Right renal cortex interstitium (tissue), 3 donors: Measurements from ENCODE around the gene TSHZ2. TPM values are rescaled to one million over a fixed set of nuclear protein-coding genes. Genes with fewer than 3 reads are reported as not detected.
"Not testable (repeated sequence)": the region's sequence is repeated elsewhere in the genome, so short reads cannot be mapped to it uniquely, and the experiment has no call there.

Experiments used
- DNase-seq, 3 donors: peaks; one replicate each; pipeline ENCODE4 v3.0.0-alpha.2; 2013; ENCODE audit warnings: low read depth in 3 of 3, low spot score in 2 of 3
- polyA plus RNA-seq, 3 donors: library from polyadenylated mRNA; unstranded; fragments of 120-200 nt; gene quantifications; one replicate each; pipeline ENCODE4 v1.2.1, GENCODE V29; 2013; ENCODE audit not compliant: insufficient read length in 3 of 3

The TSHZ2 gene
- polyA plus RNA-seq, 3 donors: 10.5 to 15.0 (median 14.4) TPM

GRCh38 chr20:53364646-53365045, 392.5 kb downstream of the TSHZ2 start:
- DNase-seq: no peak

GRCh38 chr20:53365076-53365475, 392.9 kb downstream of the TSHZ2 start:
- DNase-seq: no peak

GRCh38 chr20:53365539-53366075, 393.4 kb downstream of the TSHZ2 start:
- DNase-seq: no peak

GRCh38 chr20:53366928-53367327, 394.8 kb downstream of the TSHZ2 start:
- DNase-seq: not testable (repeated sequence)

GRCh38 chr20:53369871-53370270, 397.7 kb downstream of the TSHZ2 start:
- DNase-seq: no peak

GRCh38 chr20:53370345-53370961, 398.3 kb downstream of the TSHZ2 start:
- DNase-seq: no peak

GRCh38 chr20:53371216-53371615, 399.1 kb downstream of the TSHZ2 start:
- no peak for DNase-seq

GRCh38 chr20:53376021-53376420, 403.9 kb downstream of the TSHZ2 start:
- DNase-seq: no peak

GRCh38 chr20:53379014-53379832, 407.1 kb downstream of the TSHZ2 start:
- DNase-seq: no peak

GRCh38 chr20:53379833-53380120, 407.6 kb downstream of the TSHZ2 start:
- DNase-seq: no peak

GRCh38 chr20:53381568-53382262, 409.6 kb downstream of the TSHZ2 start:
- no peak for DNase-seq

GRCh38 chr20:53382263-53382844, 410.2 kb downstream of the TSHZ2 start:
- no peak for DNase-seq

- no peak for DNase-seq
Measured at GRCh38 chr20:53383916-53384315, 411.8 kb downstream of the TSHZ2 start.

- no peak for DNase-seq
Measured at GRCh38 chr20:53384392-53384791, 412.2 kb downstream of the TSHZ2 start.

GRCh38 chr20:53385941-53386767, 414.0 kb downstream of the TSHZ2 start:
- DNase-seq: no peak

GRCh38 chr20:53387983-53388675, 416.0 kb downstream of the TSHZ2 start:
- no peak for DNase-seq

GRCh38 chr20:53389516-53390300, 417.6 kb downstream of the TSHZ2 start:
- no peak for DNase-seq

GRCh38 chr20:53390770-53391169, 418.6 kb downstream of the TSHZ2 start:
- no peak for DNase-seq

- DNase-seq: no peak
Measured at GRCh38 chr20:53394433-53394832, 422.3 kb downstream of the TSHZ2 start.
